ENCODE results near the gene LHFPL3.

The LHFPL3 gene

GRCh38 chr7:104777301-104777800, 448.9 kb downstream of the LHFPL3 start:
- H3K4me3 ChIP-seq (replicated peaks; ENCODE audit: insufficient read depth, low read length): no peak overlapping the region
- H3K27ac ChIP-seq (replicated peaks): no peak overlapping the region
- no peaks in the 10 kb centered on the region for H3K27me3 ChIP-seq (ENCODE audit: insufficient read depth, poor library complexity, severe bottlenecking)
- no peak for TF ChIP-seq REST (IDR thresholded peaks at IDR 0.05; ENCODE audit: insufficient replicate concordance, low read depth)
- no peak for TF ChIP-seq SPI1 (IDR thresholded peaks at IDR 0.05; ENCODE audit: borderline replicate concordance, low read depth)
- no peak for TF ChIP-seq POLR2AphosphoS5 (IDR thresholded peaks at IDR 0.05; ENCODE audit: low read depth)
- TF ChIP-seq, protein P1, sequence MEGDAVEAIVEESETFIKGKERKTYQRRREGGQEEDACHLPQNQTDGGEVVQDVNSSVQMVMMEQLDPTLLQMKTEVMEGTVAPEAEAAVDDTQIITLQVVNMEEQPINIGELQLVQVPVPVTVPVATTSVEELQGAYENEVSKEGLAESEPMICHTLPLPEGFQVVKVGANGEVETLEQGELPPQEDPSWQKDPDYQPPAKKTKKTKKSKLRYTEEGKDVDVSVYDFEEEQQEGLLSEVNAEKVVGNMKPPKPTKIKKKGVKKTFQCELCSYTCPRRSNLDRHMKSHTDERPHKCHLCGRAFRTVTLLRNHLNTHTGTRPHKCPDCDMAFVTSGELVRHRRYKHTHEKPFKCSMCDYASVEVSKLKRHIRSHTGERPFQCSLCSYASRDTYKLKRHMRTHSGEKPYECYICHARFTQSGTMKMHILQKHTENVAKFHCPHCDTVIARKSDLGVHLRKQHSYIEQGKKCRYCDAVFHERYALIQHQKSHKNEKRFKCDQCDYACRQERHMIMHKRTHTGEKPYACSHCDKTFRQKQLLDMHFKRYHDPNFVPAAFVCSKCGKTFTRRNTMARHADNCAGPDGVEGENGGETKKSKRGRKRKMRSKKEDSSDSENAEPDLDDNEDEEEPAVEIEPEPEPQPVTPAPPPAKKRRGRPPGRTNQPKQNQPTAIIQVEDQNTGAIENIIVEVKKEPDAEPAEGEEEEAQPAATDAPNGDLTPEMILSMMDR (IDR thresholded peaks at IDR 0.05; ENCODE audit: insufficient read depth, low read length): no peak
- TF ChIP-seq GABPA (IDR thresholded peaks at IDR 0.05; ENCODE audit: low read depth): no peak
- DNase-seq (ENCODE audit: low read depth in 1 of 2, low spot score in 1 of 2): no peak

DNA sequence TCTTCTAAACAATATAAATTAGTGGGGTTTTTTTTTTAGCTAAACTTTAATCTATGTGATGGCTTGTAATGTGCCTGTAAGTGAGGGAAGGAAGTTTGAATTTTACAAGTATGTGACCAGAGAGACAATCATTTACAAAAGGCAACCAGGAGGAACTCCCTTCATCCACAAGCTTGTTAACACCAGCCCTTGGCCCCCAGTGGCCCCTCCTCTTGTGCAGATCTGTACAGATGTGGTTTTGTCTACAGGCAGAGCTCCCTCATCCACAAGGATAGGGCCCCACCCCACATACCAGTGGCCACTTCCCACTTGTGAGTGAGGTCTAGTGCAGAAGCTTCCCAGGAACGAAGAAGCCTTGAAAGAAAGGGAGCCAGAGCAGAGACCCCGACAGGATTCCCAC, 451.5 kb downstream of the LHFPL3 start:
- TF ChIP-seq REST (IDR thresholded peaks at IDR 0.05; ENCODE audit: insufficient replicate concordance, low read depth) (no peak), POLR2AphosphoS5 (IDR thresholded peaks at IDR 0.05; ENCODE audit: low read depth) (no peak), SPI1 (IDR thresholded peaks at IDR 0.05; ENCODE audit: borderline replicate concordance, low read depth) (no peak), GABPA (IDR thresholded peaks at IDR 0.05; ENCODE audit: low read depth) (no peak)
- TF ChIP-seq, protein P1 (IDR thresholded peaks at IDR 0.05; ENCODE audit: insufficient read depth, low read length): no peak
- Histone ChIP-seq H3K27me3 (ENCODE audit: insufficient read depth, poor library complexity, severe bottlenecking) (no peaks in the 10 kb centered on the region), H3K4me3 (replicated peaks; ENCODE audit: insufficient read depth, low read length) (no peak overlapping the region), H3K27ac (replicated peaks) (no peak overlapping the region)
- no peak for DNase-seq (ENCODE audit: low read depth in 1 of 2, low spot score in 1 of 2)

DNA sequence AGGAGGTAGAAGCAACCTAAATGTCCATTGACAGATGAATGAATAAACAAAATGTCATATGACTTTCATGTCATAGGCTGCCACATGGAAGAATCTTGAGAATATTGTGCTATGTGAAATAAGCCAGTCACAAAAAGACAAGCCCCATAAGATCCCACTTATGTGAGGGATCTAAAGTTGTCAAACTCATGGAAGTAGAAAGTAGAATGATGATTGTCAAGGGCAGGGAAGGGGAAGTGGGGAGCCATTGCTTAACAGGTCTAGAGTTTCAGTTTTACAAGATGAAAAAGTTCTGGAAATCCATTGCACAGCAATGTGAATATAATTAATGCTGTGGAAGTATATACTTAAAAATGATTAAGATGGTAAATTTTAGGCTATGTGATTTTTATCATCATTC, 456.3 kb downstream of the LHFPL3 start:
- Histone ChIP-seq H3K27me3 (ENCODE audit: insufficient read depth, poor library complexity, severe bottlenecking) (no peaks in the 10 kb centered on the region), H3K4me3 (replicated peaks; ENCODE audit: insufficient read depth, low read length) (no peak overlapping the region), H3K27ac (replicated peaks) (no peak overlapping the region)
- TF ChIP-seq, protein P1 (IDR thresholded peaks at IDR 0.05; ENCODE audit: insufficient read depth, low read length): no peak
- no peak for TF ChIP-seq GABPA (IDR thresholded peaks at IDR 0.05; ENCODE audit: low read depth)
- no peak for TF ChIP-seq REST (IDR thresholded peaks at IDR 0.05; ENCODE audit: insufficient replicate concordance, low read depth)
- TF ChIP-seq SPI1 (IDR thresholded peaks at IDR 0.05; ENCODE audit: borderline replicate concordance, low read depth): peak; percentile 67; the same call in 1 of the 2 replicates
- TF ChIP-seq POLR2AphosphoS5 (IDR thresholded peaks at IDR 0.05; ENCODE audit: low read depth): no peak
- peak in 1 of 2 experiments; percentile 4 for DNase-seq (ENCODE audit: low read depth in 1 of 2, low spot score in 1 of 2)
